ENCODE results near the gene TEKT5. TPM values are rescaled to one million over a fixed set of nuclear protein-coding genes. Genes with fewer than 3 reads are reported as not detected.
"Not testable (repeated sequence)": the region's sequence is repeated elsewhere in the genome, so short reads cannot be mapped to it uniquely, and the experiment has no call there.

TEKT5 gene
- total RNA-seq, 1 experiment from 2014 or later = 0.12 TPM

- Histone ChIP-seq H3K27ac (no peak overlapping the region), H3K4me1 (no peaks in the 10 kb centered on the region), H3K9me3 (replicated peaks) (no peaks in the 10 kb centered on the region; the same call in 1 of the 2 replicates), H3K27me3 (no peaks in the 10 kb centered on the region), H3K36me3 (no peaks in the 10 kb centered on the region), H3K4me3 (no peak overlapping the region)
- no peak for DNase-seq
Observed at GRCh38 chr16:10699756-10700155, 5.0 kb upstream of the TEKT5 start.

- Histone ChIP-seq H3K4me3 (no peak overlapping the region), H3K36me3 (no peaks in the 10 kb centered on the region), H3K4me1 (no peaks in the 10 kb centered on the region), H3K27ac (no peak overlapping the region), H3K27me3 (no peaks in the 10 kb centered on the region), H3K9me3 (replicated peaks) (no peaks in the 10 kb centered on the region)
- DNase-seq = no peak
Observed at GRCh38 chr16:10694306-10694705, 424 bp downstream of the TEKT5 start.

- no peaks in the 10 kb centered on the region for H3K9me3 ChIP-seq (replicated peaks)
- no peak overlapping the region for H3K4me3 ChIP-seq
- H3K36me3 ChIP-seq = no peaks in the 10 kb centered on the region
- H3K27me3 ChIP-seq = no peaks in the 10 kb centered on the region
- H3K27ac ChIP-seq = no peak overlapping the region
- no peak for DNase-seq
- H3K4me1 ChIP-seq = no peaks in the 10 kb centered on the region
Observed at GRCh38 chr16:10693889-10694288, 841 bp downstream of the TEKT5 start.

- Histone ChIP-seq H3K27me3 (no peaks in the 10 kb centered on the region), H3K36me3 (no peaks in the 10 kb centered on the region), H3K27ac (no peak overlapping the region), H3K9me3 (replicated peaks) (no peaks in the 10 kb centered on the region), H3K4me1 (no peaks in the 10 kb centered on the region), H3K4me3 (no peak overlapping the region)
- DNase-seq = no peak
Observed at GRCh38 chr16:10692470-10692869, 2.3 kb downstream of the TEKT5 start.

- H3K36me3 ChIP-seq = no peaks in the 10 kb centered on the region
- H3K4me1 ChIP-seq = no peaks in the 10 kb centered on the region
Observed at GRCh38 chr16:10688726-10689125, 6.0 kb downstream of the TEKT5 start.

GRCh38 chr16:10688291-10688690, 6.4 kb downstream of the TEKT5 start:
- H3K9me3 ChIP-seq (replicated peaks) = no peaks in the 10 kb centered on the region
- no peak for DNase-seq
- H3K4me3 ChIP-seq = no peak overlapping the region
- H3K27ac ChIP-seq = no peak overlapping the region
- peaks cover 7% of the 10 kb centered on the region; the same call in 1 of the 2 replicates for H3K27me3 ChIP-seq
- H3K36me3 ChIP-seq = no peaks in the 10 kb centered on the region
- no peaks in the 10 kb centered on the region for H3K4me1 ChIP-seq

More at GRCh38 chr16:10688726-10689125, 6.0 kb downstream of the TEKT5 start:
- no peaks in the 10 kb centered on the region for H3K9me3 ChIP-seq (replicated peaks)
- no peak overlapping the region for H3K27ac ChIP-seq
- peaks cover 7% of the 10 kb centered on the region; the same call in 1 of the 2 replicates for H3K27me3 ChIP-seq
- no peak overlapping the region for H3K4me3 ChIP-seq
- no peak for DNase-seq

GRCh38 chr16:10685709-10686108, 9.0 kb downstream of the TEKT5 start:
- H3K27ac ChIP-seq = no peak overlapping the region
- H3K4me3 ChIP-seq = no peak overlapping the region
- H3K36me3 ChIP-seq = no peaks in the 10 kb centered on the region
- no peaks in the 10 kb centered on the region for H3K4me1 ChIP-seq
- DNase-seq = no peak
- H3K9me3 ChIP-seq (replicated peaks) = no peaks in the 10 kb centered on the region
- H3K27me3 ChIP-seq = peaks cover 7% of the 10 kb centered on the region; the same call in 1 of the 2 replicates

- Histone ChIP-seq H3K9me3 (replicated peaks) (no peaks in the 10 kb centered on the region), H3K4me3 (no peak overlapping the region), H3K36me3 (no peaks in the 10 kb centered on the region), H3K27ac (no peak overlapping the region), H3K27me3 (peaks cover 7% of the 10 kb centered on the region; the same call in 1 of the 2 replicates), H3K4me1 (no peaks in the 10 kb centered on the region)
- peak in 1 of 2 experiments; percentile 2 for DNase-seq
Observed at GRCh38 chr16:10684511-10685151, 10.1 kb downstream of the TEKT5 start.

GRCh38 chr16:10683170-10683569, 11.6 kb downstream of the TEKT5 start:
- H3K9me3 ChIP-seq (replicated peaks) = no peaks in the 10 kb centered on the region
- no peak overlapping the region for H3K4me3 ChIP-seq
- peaks cover 10% of the 10 kb centered on the region; the same call in 1 of the 2 replicates for H3K27me3 ChIP-seq
- peak in 1 of 2 experiments; percentile 3 for DNase-seq
- no peak overlapping the region for H3K27ac ChIP-seq
- H3K4me1 ChIP-seq = no peaks in the 10 kb centered on the region
- H3K36me3 ChIP-seq = no peaks in the 10 kb centered on the region

GRCh38 chr16:10682604-10683003, 12.1 kb downstream of the TEKT5 start:
- Histone ChIP-seq H3K4me3 (no peak overlapping the region), H3K27ac (no peak overlapping the region), H3K36me3 (no peaks in the 10 kb centered on the region), H3K4me1 (no peaks in the 10 kb centered on the region), H3K27me3 (peaks cover 10% of the 10 kb centered on the region; the same call in 1 of the 2 replicates), H3K9me3 (replicated peaks) (no peaks in the 10 kb centered on the region)
- DNase-seq = no peak

- Histone ChIP-seq H3K4me1 (no peaks in the 10 kb centered on the region), H3K9me3 (replicated peaks) (no peaks in the 10 kb centered on the region), H3K27me3 (peaks cover 3% of the 10 kb centered on the region; the same call in 1 of the 2 replicates), H3K36me3 (no peaks in the 10 kb centered on the region), H3K27ac (no peak overlapping the region), H3K4me3 (no peak overlapping the region)
- DNase-seq = no peak
Observed at GRCh38 chr16:10681310-10682308, 13.1 kb downstream of the TEKT5 start.

GRCh38 chr16:10679921-10680320, 14.8 kb downstream of the TEKT5 start:
- H3K27me3 ChIP-seq = 0 out of 2 replicates have a peak, but pooled peaks cover 3% of the 10 kb centered on the region
- no peaks in the 10 kb centered on the region for H3K9me3 ChIP-seq (replicated peaks)
- DNase-seq = no peak
- no peaks in the 10 kb centered on the region for H3K36me3 ChIP-seq
- no peak overlapping the region for H3K4me3 ChIP-seq
- H3K27ac ChIP-seq = no peak overlapping the region
- H3K4me1 ChIP-seq = no peaks in the 10 kb centered on the region

GRCh38 chr16:10679441-10679840, 15.3 kb downstream of the TEKT5 start:
- not testable (repeated sequence) for H3K27ac ChIP-seq; H3K4me1 ChIP-seq; H3K36me3 ChIP-seq; H3K27me3 ChIP-seq; DNase-seq; H3K9me3 ChIP-seq (replicated peaks); H3K4me3 ChIP-seq

- 0 out of 2 replicates have a peak, but pooled peaks cover 3% of the 10 kb centered on the region for H3K27me3 ChIP-seq
- no peaks in the 10 kb centered on the region for H3K9me3 ChIP-seq (replicated peaks)
- no peak overlapping the region for H3K27ac ChIP-seq
- H3K4me3 ChIP-seq = no peak overlapping the region
- DNase-seq = peak; percentile 9 to 27
- H3K36me3 ChIP-seq = no peaks in the 10 kb centered on the region
- H3K4me1 ChIP-seq = no peaks in the 10 kb centered on the region
Observed at GRCh38 chr16:10678655-10679054, 16.1 kb downstream of the TEKT5 start.

GRCh38 chr16:10676284-10676683, 18.4 kb downstream of the TEKT5 start:
- Histone ChIP-seq H3K27ac (no peak overlapping the region), H3K27me3 (0 out of 2 replicates have a peak, but pooled peaks cover 3% of the 10 kb centered on the region), H3K9me3 (replicated peaks) (no peaks in the 10 kb centered on the region), H3K36me3 (no peaks in the 10 kb centered on the region), H3K4me1 (no peaks in the 10 kb centered on the region), H3K4me3 (no peak overlapping the region)
- DNase-seq = no peak

All from SJCRH30 (cell line).